ENCODE measurements around the gene DPY19L3. TPM values are rescaled to one million over a fixed set of nuclear protein-coding genes. Genes with fewer than 3 reads are reported as not detected.
A peak's percentile ranks its signal among the peaks of the same experiment; 100 is the strongest.

DPY19L3 gene
- total and polyA plus RNA-seq, 8 donors = 31.5 to 79.9 (median 67.0) TPM

GRCh38 chr19:32460476-32460875, 54.9 kb downstream of the DPY19L3 start:
- Histone ChIP-seq H3K4me3 (no peak overlapping the region), H3K27ac (no peak overlapping the region), H3K4me1 (no peaks in the 10 kb centered on the region), H3K36me3 (peaks cover 0 to 47% of the 10 kb centered on the region in 2 donors), H3K27me3 (no peaks in the 10 kb centered on the region), H3K9me3 (no peaks in the 10 kb centered on the region)
- ATAC-seq (no peak), DNase-seq (no peak)
- intact Hi-C loops (cut with DNase I) = no loop called here
- no peak for TF ChIP-seq CTCF (IDR thresholded peaks at IDR 0.05)

- intact Hi-C loops (cut with DNase I) = no loop called here
- Histone ChIP-seq H3K27me3 (no peaks in the 10 kb centered on the region), H3K27ac (no peak overlapping the region), H3K4me3 (no peak overlapping the region), H3K9me3 (no peaks in the 10 kb centered on the region), H3K36me3 (peaks cover 0 to 31% of the 10 kb centered on the region in 2 donors), H3K4me1 (no peaks in the 10 kb centered on the region)
- no peak for DNase-seq
- no peak for ATAC-seq
- TF ChIP-seq CTCF (IDR thresholded peaks at IDR 0.05) = peak in 1 of 2 donors; percentile 23
These were observed 58.7 kb downstream of the DPY19L3 start for GRCh38 chr19:32464279-32464678.

GRCh38 chr19:32465176-32465575, 59.6 kb downstream of the DPY19L3 start:
- no peak for ATAC-seq
- H3K27ac ChIP-seq = no peak overlapping the region
- no peak overlapping the region for H3K4me3 ChIP-seq
- H3K36me3 ChIP-seq = peaks cover 0 to 37% of the 10 kb centered on the region in 2 donors
- H3K27me3 ChIP-seq = no peaks in the 10 kb centered on the region
- no peak for DNase-seq
- H3K9me3 ChIP-seq = no peaks in the 10 kb centered on the region
- H3K4me1 ChIP-seq = no peaks in the 10 kb centered on the region
- intact Hi-C loops (cut with DNase I) = no loop called here
- no peak for TF ChIP-seq CTCF (IDR thresholded peaks at IDR 0.05)

GRCh38 chr19:32469795-32470194, 64.2 kb downstream of the DPY19L3 start:
- TF ChIP-seq CTCF (IDR thresholded peaks at IDR 0.05) = no peak
- Histone ChIP-seq H3K4me1 (no peaks in the 10 kb centered on the region), H3K27ac (no peak overlapping the region), H3K9me3 (no peaks in the 10 kb centered on the region), H3K4me3 (no peak overlapping the region), H3K36me3 (peaks cover 0 to 57% of the 10 kb centered on the region in 2 donors), H3K27me3 (no peaks in the 10 kb centered on the region)
- intact Hi-C loops (cut with DNase I) = no loop called here
- no peak for DNase-seq
- ATAC-seq = no peak

GRCh38 chr19:32471095-32471494, 65.5 kb downstream of the DPY19L3 start:
- DNase-seq (no peak), ATAC-seq (peak; percentile 17)
- TF ChIP-seq CTCF (IDR thresholded peaks at IDR 0.05) = no peak
- intact Hi-C loops (cut with DNase I) = no loop called here
- Histone ChIP-seq H3K4me3 (no peak overlapping the region), H3K27ac (no peak overlapping the region), H3K4me1 (no peaks in the 10 kb centered on the region), H3K27me3 (no peaks in the 10 kb centered on the region), H3K36me3 (peaks cover 0 to 56% of the 10 kb centered on the region in 2 donors), H3K9me3 (no peaks in the 10 kb centered on the region)

All from left lung (tissue), 10 donors.